NCI-H748 (cell line): ENCODE measurements around the gene SURF1.
"Not testable (repeated sequence)": the region's sequence is repeated elsewhere in the genome, so short reads cannot be mapped to it uniquely, and the experiment has no call there.

Source experiments
- DNase-seq: peaks from one replicate; lab custom pipeline; 2025; ENCODE audit not compliant: unreplicated experiment; lab: John Stamatoyannopoulos, UW

Gene SURF1

GRCh38 chr9:133384736-133385321 lies 28.5 kb upstream of the SURF1 start:
- no peak for DNase-seq

DNA sequence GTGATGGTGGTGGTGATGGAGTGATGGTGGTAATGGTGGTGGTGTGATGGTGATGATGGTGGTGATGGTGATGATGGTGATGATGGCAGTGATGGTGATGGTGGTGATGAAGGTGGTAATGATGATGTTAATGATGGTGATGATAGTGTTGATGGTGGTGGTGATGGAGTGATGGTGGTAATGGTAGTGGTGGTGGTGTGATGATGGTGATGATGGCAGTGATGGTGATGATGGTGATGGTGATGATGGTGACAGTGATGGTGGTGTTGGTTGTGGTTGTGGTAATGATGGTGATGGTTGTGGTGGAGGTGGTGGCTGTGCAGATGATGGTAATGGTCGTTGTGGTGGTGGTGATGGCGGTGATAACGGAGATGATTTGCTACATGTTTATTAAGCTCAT lies 27.2 kb upstream of the SURF1 start:
- no peak for DNase-seq

DNA sequence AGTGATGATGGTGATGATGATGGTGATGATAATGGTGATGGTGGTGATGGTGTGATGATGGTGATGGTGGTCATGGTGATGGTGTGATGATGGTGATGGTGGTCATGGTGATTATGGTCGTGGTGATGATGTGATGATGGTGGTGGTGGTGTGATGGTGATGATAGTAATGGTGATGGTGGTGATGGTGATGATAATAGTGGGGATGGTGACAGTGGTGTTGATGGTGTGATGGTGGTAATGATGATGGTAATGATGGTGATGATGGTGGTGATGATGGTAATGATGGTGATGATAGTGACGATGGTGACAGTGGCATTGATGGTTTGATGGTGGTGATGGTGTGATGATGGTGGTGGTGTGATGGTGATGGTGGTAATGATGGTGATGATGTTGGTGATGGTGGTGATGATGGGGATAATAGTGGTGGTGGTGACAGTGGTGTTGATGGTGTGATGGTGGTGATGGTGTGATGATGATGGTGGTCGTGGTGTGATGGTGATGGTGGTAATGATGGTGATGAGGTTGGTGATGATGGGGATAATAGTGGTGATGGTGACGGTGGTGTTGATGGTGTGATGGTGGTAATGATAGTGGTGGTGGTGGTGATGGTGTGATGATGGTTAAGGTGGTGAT lies 26.3 kb upstream of the SURF1 start:
- no peak for DNase-seq

DNA sequence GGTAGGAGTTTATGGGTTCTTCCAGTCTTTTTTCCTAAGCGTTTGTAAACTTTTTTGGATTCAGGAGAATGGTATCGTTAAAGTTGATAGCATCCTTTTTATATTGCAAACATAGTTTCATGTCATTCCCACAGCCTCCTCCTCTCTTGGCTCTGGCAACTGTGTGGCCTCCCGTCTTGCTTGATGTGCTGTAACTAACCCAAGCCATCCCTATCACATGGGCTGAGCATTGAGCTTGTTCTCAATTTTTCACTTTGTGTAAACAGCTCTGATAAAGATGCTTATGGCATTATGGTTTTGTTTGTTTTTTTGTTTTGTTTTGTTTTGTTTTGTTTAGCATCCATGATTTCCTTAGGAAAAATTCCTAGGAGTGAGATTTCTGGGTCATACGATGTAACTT lies 24.4 kb upstream of the SURF1 start:
- no peak for DNase-seq

DNA sequence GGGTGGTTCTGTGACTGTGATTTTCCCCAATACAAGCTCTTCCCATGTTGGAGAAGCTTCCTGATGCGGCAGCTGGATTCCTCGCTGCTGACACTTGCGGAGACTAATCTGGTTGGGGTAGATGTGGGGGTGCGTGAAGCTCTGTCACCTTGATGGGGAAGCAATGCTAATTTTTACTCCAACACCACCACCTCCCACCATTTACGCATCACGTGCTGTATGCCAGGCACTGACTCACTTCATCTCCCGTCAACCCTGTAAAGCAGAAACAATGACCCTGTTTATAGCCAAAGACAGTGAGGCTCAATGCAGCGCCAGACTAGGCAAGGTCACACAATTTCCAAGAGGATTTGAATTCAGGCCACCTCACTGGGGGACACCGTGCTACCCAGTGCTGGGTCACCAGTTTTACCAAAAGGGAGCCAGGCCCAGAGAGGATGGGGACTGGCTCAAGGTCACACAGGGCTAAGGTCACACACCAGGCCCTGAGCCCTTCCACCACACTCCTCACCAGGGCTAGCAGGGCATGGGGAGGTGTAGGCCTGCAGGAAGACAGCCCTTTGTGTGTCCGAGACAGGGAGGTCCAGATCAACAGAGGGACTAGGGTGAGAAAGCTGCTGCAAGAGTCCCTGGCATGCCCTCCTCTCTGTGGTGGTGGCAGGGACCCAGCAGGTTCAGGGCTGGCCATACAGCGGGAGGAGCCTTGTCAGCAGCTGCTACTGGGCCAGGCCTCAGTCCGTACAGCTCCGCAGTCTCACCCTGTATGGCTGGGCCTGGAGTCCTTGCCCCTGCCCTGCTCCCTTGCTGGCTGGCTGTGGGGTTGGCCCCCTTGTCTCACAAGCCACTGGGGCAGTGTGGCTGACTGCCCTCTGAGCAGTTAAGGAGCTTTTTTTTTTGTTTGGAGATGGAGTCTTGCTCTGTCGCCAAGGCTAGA lies 23.1 kb upstream of the SURF1 start:
- DNase-seq = no peak

DNA sequence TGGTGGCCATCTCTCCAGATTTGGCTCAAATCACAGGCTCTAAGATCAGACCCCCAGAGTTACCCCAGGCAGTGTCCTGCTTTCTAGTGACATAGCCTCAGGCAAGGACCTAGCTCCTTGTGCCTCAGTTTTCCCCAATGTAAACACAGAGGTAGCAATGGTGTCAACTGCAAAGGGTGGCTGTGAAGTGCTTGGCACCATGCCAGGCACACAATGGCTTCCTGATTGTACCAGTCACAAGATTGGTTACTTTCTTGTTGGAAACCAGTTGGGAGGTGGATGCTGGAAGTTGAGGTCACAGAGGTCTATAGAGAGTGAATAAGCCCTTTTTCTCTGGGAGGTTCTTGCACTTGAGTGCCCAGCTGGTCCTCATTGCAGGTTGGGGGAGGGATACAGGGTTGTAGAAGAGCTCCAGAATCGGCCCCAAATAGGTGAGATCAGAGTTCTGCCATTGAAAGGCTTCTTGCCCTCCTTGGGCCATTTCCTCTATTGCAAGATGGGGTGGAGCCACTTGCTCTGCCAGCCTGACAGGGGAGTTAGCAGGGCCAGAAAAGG lies 22.2 kb upstream of the SURF1 start:
- peak; percentile 19 for DNase-seq

DNA sequence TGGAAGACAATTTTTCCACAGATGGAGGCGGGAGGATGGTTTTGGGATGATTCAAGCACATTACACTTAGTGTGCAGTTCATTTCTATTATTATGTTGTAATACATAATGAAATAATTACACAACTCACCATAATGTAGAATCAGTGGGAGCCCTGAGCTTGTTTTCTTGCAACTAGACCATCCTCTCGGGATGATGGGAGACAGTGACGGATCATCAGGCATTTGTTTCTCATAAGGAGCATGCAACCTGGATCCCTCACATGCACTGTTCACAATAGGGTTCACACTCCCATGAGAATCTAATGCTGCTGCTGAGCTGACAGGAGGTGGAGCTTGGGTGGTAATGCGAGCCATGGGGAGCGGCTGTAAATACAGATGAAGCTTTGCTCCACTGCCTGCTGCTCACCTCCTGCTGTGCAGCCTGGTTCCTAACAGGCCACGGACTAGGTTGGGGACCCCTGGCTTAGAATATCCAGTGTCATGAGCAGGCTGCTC lies 21.5 kb upstream of the SURF1 start:
- DNase-seq = peak; percentile 30

DNA sequence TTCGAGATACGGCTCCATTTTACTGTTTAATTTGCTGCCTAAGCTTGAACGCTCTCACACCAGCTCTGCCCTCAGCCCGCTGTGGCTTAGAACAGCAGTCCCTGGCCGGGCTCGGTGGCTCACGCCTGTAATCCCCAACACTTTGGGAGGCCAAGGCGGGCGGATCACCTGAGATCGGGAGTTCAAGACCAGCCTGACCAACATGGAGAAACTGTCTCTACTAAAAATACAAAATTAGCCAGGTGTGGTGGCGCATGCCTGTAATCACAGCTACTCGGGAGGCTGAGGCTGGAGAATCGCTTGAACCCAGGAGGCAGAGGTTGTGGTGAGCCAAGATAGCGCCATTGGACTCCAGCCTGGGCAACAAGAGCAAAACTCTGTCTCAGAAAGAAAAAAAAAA lies 21.0 kb upstream of the SURF1 start:
- not testable (repeated sequence) for DNase-seq

DNA sequence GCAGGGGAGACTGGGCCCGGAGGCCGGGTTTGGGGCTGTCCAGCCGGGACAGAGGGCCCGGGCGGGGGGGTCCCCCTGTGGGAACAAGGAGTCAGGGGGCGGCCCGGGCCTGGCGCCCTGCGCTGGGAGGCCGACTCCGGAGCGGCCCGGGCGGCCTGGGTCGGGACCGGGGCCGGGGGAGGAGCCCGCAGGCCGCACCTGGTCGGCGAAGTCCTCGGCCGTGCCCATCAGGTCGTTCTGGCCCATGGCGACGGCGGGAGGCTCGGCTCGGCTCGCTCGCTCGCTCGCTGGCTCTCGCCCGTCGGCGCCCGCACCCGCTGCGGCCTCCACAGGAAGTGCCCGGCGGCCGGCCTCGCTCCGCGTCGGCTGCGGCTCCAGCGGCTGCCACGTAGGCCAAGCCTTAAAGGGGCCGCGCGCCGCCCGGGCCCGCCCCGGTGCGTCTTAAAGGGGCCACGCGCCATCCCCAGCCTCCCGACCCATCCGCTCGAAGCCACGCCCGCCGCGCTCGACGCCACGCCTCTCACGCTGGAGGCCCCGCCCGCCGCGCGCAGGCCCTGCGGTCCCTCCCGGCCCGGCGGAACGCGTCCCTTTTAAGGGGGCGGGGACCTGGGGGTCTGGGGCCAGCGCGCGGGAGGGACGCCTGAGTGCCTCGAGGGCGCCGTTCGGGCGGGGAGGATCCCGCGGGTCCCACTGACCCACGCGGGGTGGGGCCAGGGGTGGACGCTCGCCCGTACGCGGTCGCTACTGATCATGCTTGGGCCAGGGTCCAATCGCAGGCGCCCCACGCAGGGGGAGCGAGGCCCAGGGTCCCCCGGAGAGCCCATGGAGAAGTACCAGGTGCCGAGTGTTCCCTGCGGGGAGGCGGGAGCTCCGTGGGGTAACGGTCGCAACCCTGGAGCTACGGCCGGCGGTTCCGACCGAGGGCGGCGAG lies 19.7 kb upstream of the SURF1 start, which contains the start of the genes STKLD1 and SURF4:
STKLD1 (plus strand) TSS at position 643 of the 931 bp plus-strand sequence; CDS start at position 751, 108 bp downstream.
SURF4 (minus strand) TSS at position 337 of the 931 bp plus-strand sequence; CDS start at position 246, 91 bp downstream.
- DNase-seq = peak; percentile 97

GRCh38 chr9:133375116-133375723 lies 18.9 kb upstream of the SURF1 start:
- peak; percentile 46 for DNase-seq

DNA sequence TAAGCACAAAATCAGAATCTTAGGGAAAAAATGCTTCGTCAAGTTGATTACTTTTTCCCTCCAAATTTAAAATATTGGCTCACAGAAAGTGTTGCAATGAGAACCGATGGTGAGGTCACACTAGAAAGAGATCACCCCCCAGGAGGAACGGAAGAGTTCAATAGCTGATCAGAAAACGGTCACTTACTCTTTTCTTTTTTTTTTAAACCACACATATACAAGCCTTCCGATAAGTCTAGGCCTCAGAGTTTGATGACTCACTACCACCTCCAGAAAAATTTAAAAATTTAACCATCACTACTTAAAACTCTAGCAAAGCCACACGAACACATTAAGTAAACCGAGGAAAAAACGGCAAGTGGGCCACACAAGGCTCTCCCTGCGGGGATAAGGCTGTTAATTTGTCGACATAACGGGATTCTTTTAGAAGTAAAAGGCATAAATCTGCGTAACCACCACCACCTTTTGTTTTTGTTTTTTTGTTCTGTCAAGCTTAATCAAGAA lies 18.4 kb upstream of the SURF1 start:
- no peak for DNase-seq

- no peak for DNase-seq
Observed at GRCh38 chr9:133372144-133372543, 15.9 kb upstream of the SURF1 start.

GRCh38 chr9:133371261-133371711 lies 15.0 kb upstream of the SURF1 start:
- DNase-seq = no peak

DNA sequence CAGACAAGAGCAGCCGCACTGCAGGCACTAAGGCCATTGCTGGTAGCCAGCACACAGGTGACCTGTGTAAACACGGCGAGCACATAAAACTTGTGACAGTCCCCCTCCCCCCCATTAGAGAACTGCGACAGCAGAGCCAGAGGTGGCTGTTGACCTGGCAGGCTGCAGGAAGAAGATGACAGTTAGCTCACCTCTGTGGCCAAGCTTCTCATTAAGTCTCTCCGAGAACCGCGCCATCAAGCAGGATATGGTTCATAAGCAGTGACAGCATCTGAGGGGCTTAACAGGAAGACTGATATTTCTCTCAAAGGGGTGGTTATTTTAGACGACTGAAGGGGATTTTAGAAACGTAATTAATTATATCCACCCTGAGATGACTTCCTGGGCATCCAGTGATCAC lies 14.4 kb upstream of the SURF1 start:
- DNase-seq = no peak

DNA sequence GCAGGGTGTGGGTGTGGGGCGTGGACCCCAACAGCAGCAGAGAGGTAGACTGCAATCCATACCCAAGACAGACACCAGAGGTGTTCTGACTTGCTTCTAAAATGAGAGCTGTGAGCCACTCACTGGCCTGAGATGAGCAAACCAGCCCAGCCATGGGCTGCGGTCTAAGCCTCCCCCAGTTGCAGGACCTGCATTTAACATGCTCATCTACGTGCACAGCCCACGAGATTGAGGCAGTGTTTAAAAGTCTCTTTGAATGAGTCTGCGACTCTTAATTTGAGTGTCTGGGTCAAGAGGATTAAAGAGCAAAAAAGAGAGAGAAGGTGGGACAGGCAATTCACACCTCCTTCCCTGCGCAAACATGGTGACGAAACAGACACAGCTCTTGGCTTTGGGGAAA lies 13.6 kb upstream of the SURF1 start:
- DNase-seq = no peak

DNA sequence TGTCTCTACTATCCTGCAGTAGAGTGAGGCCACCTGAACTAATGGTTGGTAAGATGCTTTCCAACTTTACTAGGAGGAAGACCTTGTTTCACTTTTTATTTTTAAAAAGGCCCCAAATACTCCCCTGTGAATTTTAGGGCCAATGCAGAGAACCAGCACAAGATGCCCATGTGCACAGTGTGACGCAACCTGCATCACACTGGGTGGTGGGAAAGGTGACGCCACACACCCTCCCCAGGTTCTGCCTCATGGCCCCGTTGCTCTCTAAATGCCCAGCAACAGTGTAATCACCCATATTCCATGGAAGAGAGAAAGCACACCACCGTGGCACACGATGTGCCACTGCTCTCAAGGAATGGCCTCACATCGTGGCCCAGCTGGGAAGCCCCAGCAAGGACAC lies 13.1 kb upstream of the SURF1 start:
- DNase-seq = no peak

DNA sequence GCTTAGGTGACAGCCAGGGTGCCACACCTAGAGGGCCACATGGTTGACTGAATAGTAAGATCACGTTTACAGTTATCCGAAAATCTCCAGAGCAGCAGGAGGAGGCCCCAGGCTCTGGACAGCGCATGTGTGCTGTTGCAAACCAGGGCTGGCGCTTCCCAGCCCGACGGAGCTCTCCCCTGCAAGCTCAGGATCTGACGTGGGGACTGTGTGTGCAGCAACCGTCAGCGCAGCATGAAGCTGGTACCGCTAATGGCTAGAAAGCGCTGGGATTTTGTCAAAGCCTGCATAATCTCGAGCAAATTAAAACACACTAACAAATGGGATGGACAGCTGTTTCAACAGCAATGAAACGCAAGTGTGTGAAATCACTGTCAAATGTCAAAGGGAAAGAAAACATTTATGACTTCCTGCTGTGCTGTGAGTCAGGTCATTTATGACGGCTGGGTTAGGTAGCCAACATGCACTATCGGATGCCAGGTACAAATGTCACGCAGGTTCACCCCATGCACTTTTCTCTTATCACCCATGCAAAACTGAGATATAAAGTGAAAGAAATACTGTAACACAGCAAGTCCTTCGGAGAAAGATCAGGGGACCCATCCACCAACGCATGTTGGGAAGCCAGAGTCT lies 12.1 kb upstream of the SURF1 start:
- peak; percentile 90 for DNase-seq

DNA sequence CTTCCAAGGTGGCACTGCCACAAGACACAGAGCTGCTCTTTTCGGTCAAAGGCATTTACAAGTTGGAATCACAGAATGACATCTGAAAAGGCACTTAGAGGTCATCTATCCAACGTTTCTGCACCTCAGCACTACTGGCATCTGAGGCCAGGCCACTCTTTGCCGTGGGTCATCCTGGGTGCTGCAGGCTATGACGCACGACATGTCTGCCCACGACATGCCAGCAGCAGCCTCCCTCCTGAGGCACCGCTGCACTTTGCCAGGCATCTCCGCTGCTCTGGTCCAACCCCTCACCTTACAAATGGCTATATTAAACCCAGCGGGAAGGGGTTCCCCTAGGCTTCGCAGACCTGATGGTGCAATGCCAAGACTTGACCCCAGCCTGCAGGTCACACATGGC lies 11.5 kb upstream of the SURF1 start:
- no peak for DNase-seq

DNA sequence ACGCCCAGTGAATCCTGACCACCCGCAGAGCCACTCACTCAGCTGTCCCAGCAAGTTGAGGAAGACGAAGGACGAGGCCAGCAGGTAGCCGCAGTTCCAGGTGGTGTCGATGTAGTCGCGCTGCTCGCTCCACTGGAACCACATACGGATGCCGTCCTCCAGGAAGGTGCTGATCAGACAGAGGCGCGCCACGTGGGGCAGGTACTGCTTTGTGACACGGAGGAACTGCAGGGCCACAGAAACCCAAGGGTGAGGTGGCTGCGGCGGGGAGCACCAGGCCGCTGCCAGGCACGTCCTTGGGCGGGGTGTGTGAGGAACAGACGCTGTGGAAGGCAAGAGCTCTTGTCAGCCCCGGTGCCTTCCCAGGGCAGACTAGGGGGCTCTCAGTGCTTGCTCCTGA lies 10.9 kb upstream of the SURF1 start:
- no peak for DNase-seq
